Urothelium cell line (cell line): ENCODE results near the gene HHIPL1.
"Not testable (repeated sequence)": the region's sequence is repeated elsewhere in the genome, so short reads cannot be mapped to it uniquely, and the experiment has no call there.

Source experiments
- DNase-seq: peaks from one replicate; pipeline ENCODE4 v3.0.0; 2011; ENCODE audit warnings: low spot score, mixed read lengths
- FAIRE-seq: peaks from 2 replicates; lab custom pipeline; 2011; peaks lifted over from hg19 to GRCh38; lab: Jason Lieb, UNC

HHIPL1 gene

GRCh38 chr14:99632410-99633035 lies 12.4 kb upstream of the HHIPL1 start:
- FAIRE-seq (no peak), DNase-seq (no peak)

- DNase-seq, result no peak
- FAIRE-seq, result no peak
These were observed 11.8 kb upstream of the HHIPL1 start for GRCh38 chr14:99633141-99633540.

- FAIRE-seq (no peak), DNase-seq (no peak)
These were observed 11.0 kb upstream of the HHIPL1 start for GRCh38 chr14:99633918-99634317.

- DNase-seq (no peak), FAIRE-seq (no peak)
These were observed 10.5 kb upstream of the HHIPL1 start for GRCh38 chr14:99634443-99634842.

GRCh38 chr14:99635116-99635515 lies 9.8 kb upstream of the HHIPL1 start:
- DNase-seq (no peak), FAIRE-seq (no peak)

- DNase-seq (no peak), FAIRE-seq (no peak)
These were observed 8.4 kb upstream of the HHIPL1 start for GRCh38 chr14:99636487-99636886.

- no peak for FAIRE-seq
These were observed 7.3 kb upstream of the HHIPL1 start for GRCh38 chr14:99637624-99638023.

GRCh38 chr14:99642771-99643170 lies 2.2 kb upstream of the HHIPL1 start:
- not testable (repeated sequence) for FAIRE-seq

More at GRCh38 chr14:99637624-99638023, 7.3 kb upstream of the HHIPL1 start:
- no peak for DNase-seq

GRCh38 chr14:99643343-99643742 lies 1.6 kb upstream of the HHIPL1 start:
- FAIRE-seq (no peak), DNase-seq (no peak)

More at GRCh38 chr14:99642771-99643170, 2.2 kb upstream of the HHIPL1 start:
- not testable (repeated sequence) for DNase-seq

GRCh38 chr14:99644035-99644587 lies 818 bp upstream of the HHIPL1 start:
- DNase-seq (no peak), FAIRE-seq (no peak)

- FAIRE-seq, result no peak
- no peak for DNase-seq
These were observed 896 bp downstream of the HHIPL1 start for GRCh38 chr14:99645545-99646505.

- no peak for DNase-seq
- FAIRE-seq, result no peak
These were observed 2.5 kb downstream of the HHIPL1 start for GRCh38 chr14:99647411-99647810.

- FAIRE-seq (no peak), DNase-seq (no peak)
These were observed 3.3 kb downstream of the HHIPL1 start for GRCh38 chr14:99648027-99648784.

- FAIRE-seq (no peak), DNase-seq (no peak)
These were observed 4.3 kb downstream of the HHIPL1 start for GRCh38 chr14:99649219-99649618.

GRCh38 chr14:99649643-99650042 lies 4.7 kb downstream of the HHIPL1 start:
- DNase-seq, result no peak
- FAIRE-seq, result no peak

GRCh38 chr14:99650189-99650588 lies 5.3 kb downstream of the HHIPL1 start:
- FAIRE-seq, result no peak

GRCh38 chr14:99651953-99652746 lies 7.2 kb downstream of the HHIPL1 start:
- no peak for FAIRE-seq
- no peak for DNase-seq

More at GRCh38 chr14:99650189-99650588, 5.3 kb downstream of the HHIPL1 start:
- no peak for DNase-seq

GRCh38 chr14:99654235-99654985 lies 9.5 kb downstream of the HHIPL1 start:
- DNase-seq (no peak), FAIRE-seq (no peak)

GRCh38 chr14:99655521-99655920 lies 10.6 kb downstream of the HHIPL1 start:
- no peak for DNase-seq
- FAIRE-seq, result no peak
